Heart right ventricle (tissue), 16 donors: ENCODE measurements around the gene SNRNP27. TPM values are rescaled to one million over a fixed set of nuclear protein-coding genes. Genes with fewer than 3 reads are reported as not detected.

ENCODE experiments used
- ATAC-seq, 8 donors: fragments of 200-7000 bp; cut with Tn5 transposase; one replicate each; pipeline ENCODE4 v1.9.1; 2020; ENCODE audit warnings: mild to moderate bottlenecking in 8 of 8, moderate library complexity in 8 of 8, moderate number of reproducible peaks in 1 of 8
- DNase-seq, 2 donors: peaks; one replicate each; pipeline ENCODE4 v3.0.0-alpha.2; 2020
- H3K27ac ChIP-seq, 10 donors: fragments of 200-600 bp; sonication (generic) in 2 of 10; one replicate each; pipeline versions ENCODE4 v1.5.0 to v1.8.0; 2020 to 2022; ENCODE audit warnings: mild to moderate bottlenecking in 3 of 10
- H3K27me3 ChIP-seq, 7 donors: fragments of 200-600 bp; one replicate each; pipeline ENCODE4 v1.8.0; 2021 to 2022; ENCODE audit warnings: mild to moderate bottlenecking in 2 of 7
- H3K36me3 ChIP-seq, 9 donors: fragments of 200-600 bp; sonication (generic) in 1 of 9; one replicate each; pipeline versions ENCODE4 v1.5.0 to v1.8.0; 2020 to 2022; ENCODE audit warnings: mild to moderate bottlenecking in 2 of 9
- H3K4me1 ChIP-seq, 9 donors: fragments of 200-600 bp; sonication (generic) in 1 of 9; one replicate each; pipeline versions ENCODE4 v1.5.0 to v1.8.0; 2020 to 2022; ENCODE audit warnings: mild to moderate bottlenecking in 4 of 9
- H3K4me3 ChIP-seq, 10 donors: fragments of 200-600 bp; sonication (generic) in 2 of 10; one replicate each; pipeline versions ENCODE4 v1.5.0 to v1.8.0; 2020 to 2022; ENCODE audit warnings: mild to moderate bottlenecking in 7 of 10, moderate library complexity in 2 of 10
- H3K9me3 ChIP-seq, 11 donors: fragments of 200-600 bp in 10 of 11; sonication (generic) in 2 of 11; one replicate each; pipeline versions ENCODE4 v1.5.0 to v1.8.0; 2013 to 2022; ENCODE audit warnings: mild to moderate bottlenecking in 2 of 11, control low read depth in 1 of 11, moderate library complexity in 1 of 11
- CTCF ChIP-seq, 9 donors: fragments of 200-600 bp; sonication (generic) in 2 of 9; IDR thresholded peaks; one replicate each; pipeline versions ENCODE4 v1.5.0 to v1.8.0; 2021 to 2022; ENCODE audit warnings: antibody characterized with exemption in 9 of 9, mild to moderate bottlenecking in 5 of 9, moderate library complexity in 1 of 9
- WGBS, 2 donors: extraction: QIAGEN DNeasy Blood & Tissue Kit; methylation state at CpG; one replicate each; pipeline ENCODE4 v1.1.7; 2013; ENCODE audit warnings: inconsistent platforms in 1 of 2; 5-methylcytosine and 5-hydroxymethylcytosine counted together
- intact Hi-C, 10 donors: fragments of 100-400 bp; cut with DNase I; formaldehyde crosslinking; loops; one replicate each; pipeline versions ENCODE4 v1.11.1 to v1.14.2; 2022
- polyA plus RNA-seq, 2 donors: library from polyadenylated mRNA; stranded (reverse); fragments of 200-250 nt; gene quantifications; one replicate each; pipeline ENCODE4 v1.2.3, GENCODE V29; 2013
- total RNA-seq, 10 donors: library from RNA; stranded (reverse); fragmentation: NEBNext Ultra II Directional in 3 of 10; extraction: Animal tissue kit (Norgen Biotek cat#: 25700) in 3 of 10; gene quantifications; one replicate each; pipeline versions ENCODE4 v1.2.1 to v1.2.4, GENCODE V29; 2021 to 2023
- donor health status: Arrhythmogenic right ventricular cardiomyopathy.
- donor health status: ischemic (EF 13 %, LVEDD 7.1; RV severe dilation, severe dysfunction).
- donor health status: healthy with polysubstance abuse.
- donor health status: DM: no; HTN: yes; CAD: no.
- donor health status: DM: no; HTN: no; CAD: no.
- donor health status: ischemic (EF 25% LVEDD 6.9; RV normal size, moderate dysfunction).
- donor health status: ischemic (EF 25% LVEDD 5.7; RV mildly dilated, moderate dysfunction).
- donor health status: healthy.
- donor health status: DM: yes; HTN: yes; CAD: no.
- donor health status: Ischemic cardiomyopathy.
- donor health status: ischemic (EF 35%, LVEDD 5.7; RV mildly dilated, moderate dysfunction).
- donor health status: nonischemic (EF 11% LVEDD 7.7; RV severe dilation, severe dysfunction).
- donor health status: DM: yes; HTN: yes; CAD: no.
- donor health status: PGD.
- donor health status: ischemic (EF 29% LVEDD 5.4; RV normal size, mild dysfunction).
- donor health status: nonischemic (EF 23%, LVEDD 6.1; RV moderate dilation, normal function).

SNRNP27 gene
- total and polyA plus RNA-seq, 12 donors: 34.5 to 68.4 (median 53.7) TPM

- intact Hi-C loops: no loop called here
- Histone ChIP-seq H3K9me3 (no peaks in the 10 kb centered on the region), H3K4me1 (no peaks in the 10 kb centered on the region), H3K27ac (no peak overlapping the region), H3K4me3 (no peak overlapping the region), H3K27me3 (no peaks in the 10 kb centered on the region), H3K36me3 (peaks cover 0 to 92% (median 18%) of the 10 kb centered on the region in 9 donors)
- ATAC-seq (no peak), DNase-seq (no peak)
- TF ChIP-seq CTCF (IDR thresholded peaks at IDR 0.05): no peak
- WGBS, 2 donors: 90 to 92% methylated on average over 9 of the region's 9 CpGs
Measured at GRCh38 chr2:69846182-69847067, 47.3 kb upstream of the SNRNP27 start.

- H3K27ac ChIP-seq: no peak overlapping the region
- no peaks in the 10 kb centered on the region for H3K9me3 ChIP-seq
- no peaks in the 10 kb centered on the region for H3K27me3 ChIP-seq
- H3K4me3 ChIP-seq: no peak overlapping the region
- DNase-seq (no peak), ATAC-seq (no peak)
- H3K36me3 ChIP-seq: peaks cover 0 to 93% (median 18%) of the 10 kb centered on the region in 9 donors
- intact Hi-C loops: no loop called here
- no peak for TF ChIP-seq CTCF (IDR thresholded peaks at IDR 0.05)
- H3K4me1 ChIP-seq: no peaks in the 10 kb centered on the region
- WGBS, 2 donors: 94% methylated on average over 5 of the region's 5 CpGs
Measured at GRCh38 chr2:69847068-69847828, 46.5 kb upstream of the SNRNP27 start.

GRCh38 chr2:69848186-69848790 is 45.5 kb upstream of the SNRNP27 start:
- Histone ChIP-seq H3K36me3 (peaks cover 0 to 100% (median 24%) of the 10 kb centered on the region in 9 donors), H3K27me3 (no peaks in the 10 kb centered on the region), H3K4me1 (no peaks in the 10 kb centered on the region), H3K27ac (no peak overlapping the region), H3K4me3 (no peak overlapping the region), H3K9me3 (no peaks in the 10 kb centered on the region)
- DNase-seq (no peak), ATAC-seq (no peak)
- 91 to 97% methylated on average over 7 of the region's 7 CpGs for WGBS, 2 donors
- intact Hi-C loops: no loop called here
- no peak for TF ChIP-seq CTCF (IDR thresholded peaks at IDR 0.05)

GRCh38 chr2:69858261-69858660 is 35.5 kb upstream of the SNRNP27 start:
- Histone ChIP-seq H3K27ac (no peak overlapping the region), H3K36me3 (peaks cover 0 to 77% (median 0%) of the 10 kb centered on the region in 9 donors), H3K27me3 (no peaks in the 10 kb centered on the region), H3K9me3 (no peaks in the 10 kb centered on the region), H3K4me3 (no peak overlapping the region), H3K4me1 (no peaks in the 10 kb centered on the region)
- no peak for DNase-seq
- WGBS, 2 donors: 95 to 98% methylated on average over 2 of the region's 2 CpGs
- intact Hi-C loops: loop anchor here in 1 of 10 donors (5.0 kb wide), 1 partner anchor 299 kb away; no protein-coding TSS in a partner anchor
- ATAC-seq: no peak
- no peak for TF ChIP-seq CTCF (IDR thresholded peaks at IDR 0.05)
